HK-2 (cell line): Measurements from ENCODE around the gene TMEM138.
"Not testable (repeated sequence)": the region's sequence is repeated elsewhere in the genome, so short reads cannot be mapped to it uniquely, and the experiment has no call there.

ENCODE experiments used
- DNase-seq: peaks from one replicate; pipeline ENCODE4 v3.0.0-alpha.2; 2018; ENCODE audit not compliant: unreplicated experiment

TMEM138 gene

DNA sequence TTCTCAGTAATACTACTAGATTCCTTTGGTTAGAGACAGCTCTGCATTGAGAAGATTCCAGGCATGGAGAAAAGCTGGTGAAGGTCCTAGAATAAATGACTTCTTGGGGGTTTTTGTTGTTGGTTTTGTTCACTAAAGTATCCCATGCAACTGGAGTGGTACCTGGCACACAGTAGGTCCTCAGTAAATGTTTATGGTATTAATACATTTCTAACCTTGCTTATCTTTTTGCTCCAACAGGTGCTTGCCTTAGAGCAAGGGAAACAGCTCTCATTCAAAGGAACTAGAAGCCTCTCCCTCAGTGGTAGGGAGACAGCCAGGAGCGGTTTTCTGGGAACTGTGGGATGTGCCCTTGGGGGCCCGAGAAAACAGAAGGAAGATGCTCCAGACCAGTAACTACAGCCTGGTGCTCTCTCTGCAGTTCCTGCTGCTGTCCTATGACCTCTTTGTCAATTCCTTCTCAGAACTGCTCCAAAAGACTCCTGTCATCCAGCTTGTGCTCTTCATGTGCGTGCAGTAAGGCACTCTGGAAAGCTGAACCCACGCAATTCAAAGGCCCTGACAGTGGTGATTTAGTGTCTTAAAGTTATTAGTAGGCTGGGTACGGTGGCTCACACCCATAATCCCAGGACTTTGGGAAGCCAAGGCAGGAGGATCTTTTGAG lies 2.0 kb downstream of the TMEM138 start:
- DNase-seq: no peak

DNA sequence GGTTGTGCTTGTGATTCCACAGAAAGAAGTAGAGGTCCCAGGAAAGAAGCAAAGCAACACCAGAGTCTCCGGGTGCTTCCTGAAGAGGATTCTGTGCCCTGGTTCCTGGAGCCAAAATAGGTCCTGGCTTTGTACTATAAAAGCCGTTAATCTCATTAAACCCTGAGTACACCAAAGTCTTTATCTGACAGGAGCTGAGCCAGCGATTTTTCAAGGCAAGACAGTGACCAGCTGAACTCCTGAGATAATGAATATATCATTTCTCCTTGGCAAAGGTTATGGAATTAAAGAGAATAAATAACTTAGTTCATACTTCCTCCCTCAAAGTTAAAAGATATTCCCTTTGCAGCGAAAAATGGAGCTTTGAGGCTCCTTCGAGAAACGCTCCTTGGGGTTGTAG lies 5.2 kb downstream of the TMEM138 start:
- no peak for DNase-seq

DNA sequence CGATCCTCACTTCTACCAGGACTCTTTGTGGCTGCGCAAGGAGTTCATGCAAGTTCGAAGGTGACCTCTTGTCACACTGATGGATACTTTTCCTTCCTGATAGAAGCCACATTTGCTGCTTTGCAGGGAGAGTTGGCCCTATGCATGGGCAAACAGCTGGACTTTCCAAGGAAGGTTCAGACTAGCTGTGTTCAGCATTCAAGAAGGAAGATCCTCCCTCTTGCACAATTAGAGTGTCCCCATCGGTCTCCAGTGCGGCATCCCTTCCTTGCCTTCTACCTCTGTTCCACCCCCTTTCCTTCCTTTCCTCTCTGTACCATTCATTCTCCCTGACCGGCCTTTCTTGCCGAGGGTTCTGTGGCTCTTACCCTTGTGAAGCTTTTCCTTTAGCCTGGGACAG lies 6.5 kb downstream of the TMEM138 start:
- no peak for DNase-seq

DNA sequence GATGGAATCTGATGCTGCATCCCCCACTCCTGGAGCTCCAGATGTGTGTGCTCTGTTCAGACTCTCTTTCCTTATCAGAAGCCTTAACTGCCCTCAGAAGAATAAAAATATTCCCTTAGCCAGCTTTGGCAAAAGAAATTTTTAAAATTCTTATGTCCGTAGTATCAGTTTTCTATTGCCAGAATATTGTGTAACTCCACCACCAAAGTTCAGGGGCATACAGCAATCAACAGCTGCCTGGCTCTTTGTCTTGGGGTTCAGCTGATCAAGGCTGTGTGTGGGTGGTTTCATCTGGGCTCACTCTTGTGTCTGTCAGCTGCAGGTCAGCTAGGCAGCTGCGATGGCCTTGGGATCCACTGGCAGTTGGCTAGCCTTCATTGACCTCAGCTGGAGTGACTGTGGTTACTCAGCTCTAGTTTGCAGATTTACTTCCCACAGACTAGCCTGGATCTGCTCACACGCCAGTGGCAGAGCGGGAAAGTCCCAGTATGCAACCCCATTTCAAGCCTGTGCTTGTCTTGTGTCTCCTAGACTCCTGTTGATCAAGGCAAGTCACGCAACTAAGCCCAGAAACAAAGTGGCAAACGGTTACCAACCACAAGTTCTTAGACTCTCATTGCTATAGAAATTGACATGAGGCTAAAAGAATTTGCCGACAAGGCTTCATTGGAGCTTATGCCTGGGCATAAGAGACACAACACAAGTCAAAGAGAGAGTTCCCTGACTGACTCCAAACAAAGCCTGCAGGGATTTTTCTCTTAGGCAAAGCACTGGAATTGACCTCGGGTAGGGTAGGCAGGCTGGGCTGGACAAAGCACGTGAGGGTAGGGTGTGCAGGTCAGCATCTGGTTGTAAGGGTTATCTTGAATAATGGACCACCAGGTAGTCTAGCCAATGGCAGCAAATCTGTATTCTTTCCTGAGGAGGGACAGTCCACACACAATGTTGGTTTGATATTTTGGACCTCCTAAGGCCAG lies 7.5 kb downstream of the TMEM138 start:
- no peak for DNase-seq

DNA sequence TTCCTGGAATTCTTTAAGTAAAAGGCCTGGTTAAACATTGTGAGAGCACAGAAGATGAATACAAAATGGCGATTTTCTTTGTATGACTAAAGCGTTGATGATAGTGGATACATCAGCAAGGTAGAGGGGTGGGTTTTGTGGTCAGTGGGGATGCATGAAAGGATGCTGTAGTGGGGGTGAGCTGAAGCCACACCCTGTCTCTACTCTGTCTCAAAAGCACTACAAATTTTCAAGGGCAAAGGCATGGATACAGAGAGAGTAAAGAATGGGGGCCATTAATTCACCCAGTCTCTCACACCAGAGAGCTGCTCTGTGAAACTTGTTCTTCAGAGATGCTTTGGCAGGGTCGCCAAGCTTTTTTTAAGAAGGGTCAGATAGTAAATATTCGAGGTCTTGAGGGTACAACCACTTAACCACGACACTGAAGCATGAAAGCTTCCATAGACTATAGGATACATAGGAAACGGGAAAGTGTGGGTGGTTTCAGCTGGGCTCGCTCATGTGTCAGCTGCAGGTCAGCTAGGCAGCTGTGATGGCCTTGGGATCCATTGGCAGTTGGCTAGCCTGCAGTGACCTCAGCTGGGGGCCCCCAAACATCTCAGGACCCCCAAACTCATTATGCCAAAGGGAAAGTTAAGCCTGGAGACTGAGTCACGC lies 8.3 kb downstream of the TMEM138 start:
- no peak for DNase-seq

DNA sequence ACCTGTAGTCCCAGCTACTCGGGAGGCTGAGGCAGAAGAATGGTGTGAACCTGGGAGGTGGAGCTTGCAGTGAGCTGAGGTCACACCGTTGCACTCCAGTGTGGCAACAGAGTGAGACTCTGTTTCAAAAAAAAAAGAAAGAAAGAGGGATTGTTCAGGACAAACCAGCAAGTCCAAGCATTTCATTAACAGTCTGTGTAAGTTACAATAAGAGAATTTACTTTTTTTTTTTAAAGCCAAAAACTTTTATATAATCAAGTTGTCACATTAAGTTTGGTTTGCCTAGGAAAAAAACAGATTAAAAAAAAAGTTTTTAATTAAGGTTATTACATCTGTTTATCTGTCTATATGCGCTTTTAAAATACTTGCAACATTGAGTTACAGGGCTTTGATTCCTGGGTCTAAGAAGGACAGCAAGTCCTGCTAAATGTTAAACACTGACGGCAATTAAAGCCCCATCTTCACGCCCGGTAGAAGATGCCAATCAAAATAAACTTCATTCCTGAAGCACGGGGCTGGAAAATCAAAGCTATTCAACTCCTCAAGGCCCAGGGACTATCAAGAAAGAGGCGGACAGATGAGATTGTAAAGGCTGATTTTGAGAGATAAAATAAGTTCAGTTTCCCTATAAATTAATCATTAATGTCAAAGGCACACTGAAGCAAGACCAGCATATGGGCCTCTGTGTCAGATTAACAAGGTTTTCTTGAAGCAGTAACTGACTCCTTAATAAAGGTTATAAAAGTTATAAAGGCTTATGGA lies 10.7 kb downstream of the TMEM138 start:
- DNase-seq: no peak

DNA sequence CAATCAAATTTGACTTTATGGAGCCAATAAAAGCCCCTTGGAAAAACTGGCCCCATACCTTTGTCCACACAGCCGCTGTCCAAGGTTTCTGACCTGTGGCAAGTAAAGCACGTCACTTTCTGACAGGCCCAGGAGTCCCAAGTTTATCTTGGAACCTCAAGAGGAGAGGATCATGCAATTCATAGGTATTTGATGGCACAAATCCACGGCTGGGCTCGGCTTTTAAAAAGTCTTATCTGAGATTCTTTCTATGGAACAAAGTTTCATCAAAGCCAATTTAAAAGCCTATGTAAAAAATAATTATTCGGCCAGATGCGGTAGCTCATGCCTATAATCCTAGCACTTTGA lies 13.6 kb downstream of the TMEM138 start:
- DNase-seq: no peak

DNA sequence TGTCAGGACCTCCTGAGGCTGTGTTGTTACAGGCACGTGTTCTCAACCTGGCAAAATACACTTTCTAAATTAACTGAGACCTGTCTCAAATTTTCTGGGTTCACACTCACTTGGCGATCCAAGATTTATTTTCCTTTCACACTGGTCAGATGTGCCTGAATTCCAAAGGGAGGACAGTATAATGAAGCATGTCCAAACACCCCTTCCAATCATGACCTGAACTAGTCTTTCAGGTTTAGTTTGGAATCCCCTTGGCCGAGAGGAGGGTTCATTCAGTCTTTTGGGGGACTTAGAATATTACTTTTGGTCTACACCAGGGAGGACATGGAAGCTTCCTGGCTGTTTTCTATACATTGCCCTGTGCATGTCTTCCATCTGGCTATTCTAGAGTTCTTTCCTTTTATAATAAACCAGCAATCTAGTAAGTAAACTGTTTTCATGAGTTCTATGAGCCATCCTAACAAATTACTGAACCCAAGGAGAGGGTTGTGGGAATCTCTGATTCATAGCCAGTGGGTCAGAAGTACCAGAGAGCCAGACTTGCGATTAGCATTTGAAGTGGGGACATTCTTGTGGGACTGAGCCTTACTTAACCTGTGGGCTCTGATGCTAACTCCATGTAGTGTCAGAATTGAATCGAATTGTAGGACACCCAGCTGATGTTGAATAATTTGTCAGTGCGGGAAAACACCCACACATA lies 15.4 kb downstream of the TMEM138 start:
- no peak for DNase-seq

DNA sequence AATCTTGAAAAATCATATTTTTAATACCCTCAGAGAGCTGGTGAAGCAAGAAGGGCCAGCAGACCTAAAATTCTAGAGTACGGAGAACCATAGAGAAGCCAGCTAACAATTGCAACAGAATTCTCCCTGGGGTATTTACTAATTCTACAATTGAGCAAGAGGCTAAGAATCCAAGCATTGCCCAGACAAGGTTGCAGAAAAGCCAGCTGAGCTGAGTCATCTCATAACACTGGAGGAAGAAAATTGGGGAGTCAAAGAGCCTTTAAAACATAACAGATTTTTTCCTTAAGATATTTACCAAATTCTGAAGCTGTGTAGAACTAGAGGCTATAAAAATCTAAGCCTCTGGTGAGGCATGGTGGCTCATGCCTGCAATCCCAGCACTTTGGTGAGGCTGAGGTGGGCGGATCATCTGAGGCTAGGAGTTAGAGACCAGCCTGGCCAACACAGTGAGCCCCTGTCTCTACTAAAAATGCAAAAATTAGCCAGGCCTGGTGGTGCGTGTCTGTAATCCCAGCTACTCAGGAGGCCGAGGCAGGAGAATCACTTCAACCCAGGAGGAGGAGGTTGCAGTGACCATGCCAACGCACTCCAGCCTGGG lies 16.6 kb downstream of the TMEM138 start:
- DNase-seq: no peak

DNA sequence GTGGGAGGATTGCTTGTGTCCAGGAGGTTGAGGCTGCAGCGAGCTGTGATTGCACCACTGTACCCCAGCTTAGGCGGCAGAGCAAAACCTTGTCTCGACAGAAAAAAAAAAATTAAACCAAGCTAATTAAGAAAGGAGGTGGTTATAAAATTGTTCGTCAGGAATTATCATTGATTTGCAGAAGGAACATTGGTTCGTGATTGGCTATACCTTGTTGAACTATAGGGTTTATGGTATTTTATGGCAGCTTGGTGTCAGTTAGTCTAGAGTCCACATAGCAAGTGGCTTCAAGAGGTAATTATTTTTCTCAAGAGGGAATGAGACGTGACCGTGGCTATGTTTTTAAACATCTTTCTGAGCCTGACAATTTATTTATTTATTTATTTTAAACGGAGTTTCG lies 18.7 kb downstream of the TMEM138 start:
- DNase-seq: no peak

DNA sequence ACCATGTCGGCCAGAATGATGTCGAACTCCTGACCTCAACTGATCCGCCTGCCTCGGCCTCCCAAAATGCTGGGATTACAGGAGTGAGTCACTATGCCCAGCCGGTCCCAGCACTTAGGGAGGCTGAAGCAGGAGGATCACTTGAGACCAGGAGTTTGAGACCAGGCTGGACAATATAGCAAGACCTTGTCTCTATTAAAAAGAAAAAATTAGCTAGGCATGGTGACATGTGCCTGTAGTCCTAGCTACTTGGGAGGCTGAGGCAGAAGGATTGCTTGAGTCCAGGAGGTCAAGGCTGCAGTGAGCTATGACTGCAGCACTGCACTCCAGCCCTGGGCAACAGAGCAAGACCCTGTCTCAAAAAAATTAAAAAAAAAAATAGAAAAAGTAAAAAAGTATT lies 21.7 kb downstream of the TMEM138 start:
- not testable (repeated sequence) for DNase-seq

DNA sequence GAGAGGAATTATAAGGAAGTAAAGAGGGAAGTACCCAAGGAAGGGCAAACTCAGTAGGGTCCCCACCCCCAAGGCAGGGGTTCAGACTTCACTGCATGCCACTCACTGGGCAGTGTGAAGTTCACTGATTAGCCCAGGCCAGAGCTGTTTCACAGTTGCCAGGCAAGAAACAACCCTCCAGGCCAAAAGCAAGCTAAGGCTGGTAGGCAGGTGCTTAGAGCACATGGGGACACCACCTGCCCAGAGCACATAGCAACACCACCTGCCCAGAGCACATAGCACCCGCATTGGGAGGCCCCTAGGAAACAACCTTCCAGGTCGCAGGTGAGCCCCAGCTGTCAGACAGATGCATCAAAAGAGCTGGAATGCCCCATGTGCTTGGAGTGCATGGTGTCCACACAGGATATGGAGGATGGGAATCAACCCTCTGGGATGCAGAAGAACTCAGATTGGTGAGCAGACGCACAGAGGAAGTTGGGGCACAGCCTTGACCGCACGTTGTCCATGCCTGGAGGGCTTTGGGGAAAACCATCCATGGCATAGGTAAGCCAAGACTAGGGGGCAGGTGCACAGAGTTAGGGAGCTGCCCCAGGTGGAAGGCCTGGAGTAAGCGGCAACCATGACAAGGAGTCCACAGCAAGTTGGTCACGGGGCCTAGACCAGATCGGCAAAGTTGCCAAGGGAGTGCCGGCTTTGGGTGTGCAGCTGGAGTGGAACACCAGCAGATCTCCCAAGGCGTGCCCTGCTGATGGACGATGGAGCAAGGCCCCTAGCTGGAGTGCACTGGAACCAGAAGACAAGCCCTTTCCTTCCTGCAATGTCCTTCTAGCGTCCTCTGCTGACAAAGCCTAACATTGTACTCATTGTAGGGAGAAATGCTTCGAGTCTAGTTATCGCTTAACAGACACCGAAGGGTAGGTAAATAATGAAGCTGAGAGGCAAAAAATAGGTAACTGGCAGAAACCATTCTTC lies 22.4 kb downstream of the TMEM138 start:
- DNase-seq: no peak

DNA sequence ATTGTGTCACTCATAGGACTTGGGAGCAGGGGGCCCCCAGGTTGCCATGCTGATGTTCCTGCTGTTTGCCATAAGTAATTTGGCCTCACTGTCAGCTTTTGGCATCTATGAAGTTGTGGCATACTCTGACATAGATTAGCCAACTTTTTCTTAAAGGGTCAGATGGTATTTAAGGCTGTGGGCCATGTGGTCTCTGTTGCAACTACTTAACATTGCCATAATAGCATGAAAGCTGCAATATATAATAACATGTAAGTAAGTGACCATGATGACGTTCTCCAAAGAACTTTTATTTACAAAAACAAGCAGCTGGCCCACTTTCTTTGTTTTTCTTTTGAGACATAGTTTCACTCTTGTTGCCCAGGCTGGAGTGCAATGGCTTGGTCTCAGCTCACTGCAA lies 28.0 kb downstream of the TMEM138 start:
- DNase-seq: no peak

DNA sequence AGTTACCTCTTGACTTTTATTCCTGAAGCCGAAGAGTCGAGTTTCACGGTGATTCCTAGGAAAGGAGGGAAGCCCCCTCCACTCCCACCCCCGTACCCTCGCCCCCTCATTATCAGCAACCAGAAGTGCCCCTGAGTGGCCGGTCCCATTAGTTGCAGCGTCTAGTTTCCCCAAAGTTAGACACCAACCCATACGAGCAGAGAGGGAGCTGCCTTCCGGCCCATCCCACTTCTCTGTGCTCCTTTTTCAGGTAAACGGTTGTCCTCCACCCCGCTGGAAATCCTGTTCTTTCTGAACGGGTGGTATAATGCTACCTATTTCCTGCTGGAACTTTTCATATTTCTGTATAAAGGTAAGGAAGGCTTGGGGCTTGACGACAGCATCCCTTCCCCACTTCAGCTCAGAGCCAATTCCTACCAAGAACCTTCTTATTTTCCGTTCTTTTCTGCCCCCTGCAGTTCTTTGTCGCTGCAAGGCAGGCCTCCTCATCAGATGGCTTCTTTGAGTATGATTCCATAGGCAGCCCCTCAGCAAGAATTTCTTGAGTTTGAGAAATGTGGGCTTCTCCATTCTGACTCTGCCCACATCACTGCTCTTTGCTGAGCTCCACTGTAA lies 30.9 kb downstream of the TMEM138 start:
- no peak for DNase-seq

DNA sequence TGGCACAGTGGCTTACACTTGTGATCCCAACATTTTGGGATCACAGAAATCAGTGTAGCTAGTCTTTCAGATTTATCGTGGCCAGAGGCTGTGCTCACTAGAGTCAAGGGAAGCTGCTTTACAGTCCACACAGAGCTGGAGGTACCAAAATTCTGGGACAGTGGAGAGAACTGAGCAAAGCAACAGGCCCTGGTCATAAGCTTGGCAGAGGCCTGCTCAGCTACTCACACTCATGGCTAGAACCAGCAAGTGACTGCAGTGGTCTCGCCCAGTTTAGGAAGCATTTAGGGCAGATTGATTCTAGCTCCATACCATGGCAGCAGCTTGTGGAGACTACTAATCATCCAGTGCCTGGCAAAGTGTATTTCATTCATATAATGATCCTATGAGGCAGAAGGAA lies 39.0 kb downstream of the TMEM138 start:
- DNase-seq: no peak

DNA sequence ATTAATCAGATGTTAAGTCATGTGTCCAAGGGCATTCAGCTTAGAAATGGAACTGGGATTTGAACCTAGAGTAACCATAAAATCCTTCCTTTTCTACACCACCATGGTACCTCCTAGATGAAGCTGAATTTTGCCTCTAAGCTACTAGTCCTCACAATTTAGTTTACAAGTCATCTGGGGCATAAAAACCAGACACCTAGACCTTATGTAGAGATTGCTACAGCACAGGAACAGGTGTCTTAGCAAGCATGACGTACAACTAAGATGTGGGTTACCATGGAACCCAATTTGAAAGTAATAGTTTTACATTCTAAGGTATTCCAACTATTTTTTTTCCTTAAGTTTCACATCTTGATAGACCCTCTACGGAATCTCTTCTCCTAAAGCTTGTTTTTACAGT lies 39.4 kb downstream of the TMEM138 start:
- no peak for DNase-seq

DNA sequence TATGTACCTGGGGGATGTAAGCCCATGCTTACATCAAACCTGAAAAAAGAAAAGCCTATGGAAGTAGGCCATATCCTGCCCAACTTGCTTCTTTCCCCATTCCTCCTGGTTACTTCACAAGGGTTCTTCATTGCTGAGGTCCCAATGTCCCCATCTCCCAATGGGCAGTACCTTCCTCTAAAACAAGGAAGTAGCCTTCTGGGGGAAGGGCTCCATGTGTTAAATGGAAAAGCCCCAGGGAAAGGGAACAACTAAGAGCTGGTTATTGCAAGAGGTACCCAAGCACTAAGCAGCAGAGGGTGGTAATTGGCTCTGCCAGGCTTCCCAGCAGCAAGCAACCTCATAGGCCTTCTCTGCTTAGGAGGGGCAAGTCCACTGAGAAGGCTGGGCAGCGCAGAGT lies 41.5 kb downstream of the TMEM138 start:
- DNase-seq: no peak

DNA sequence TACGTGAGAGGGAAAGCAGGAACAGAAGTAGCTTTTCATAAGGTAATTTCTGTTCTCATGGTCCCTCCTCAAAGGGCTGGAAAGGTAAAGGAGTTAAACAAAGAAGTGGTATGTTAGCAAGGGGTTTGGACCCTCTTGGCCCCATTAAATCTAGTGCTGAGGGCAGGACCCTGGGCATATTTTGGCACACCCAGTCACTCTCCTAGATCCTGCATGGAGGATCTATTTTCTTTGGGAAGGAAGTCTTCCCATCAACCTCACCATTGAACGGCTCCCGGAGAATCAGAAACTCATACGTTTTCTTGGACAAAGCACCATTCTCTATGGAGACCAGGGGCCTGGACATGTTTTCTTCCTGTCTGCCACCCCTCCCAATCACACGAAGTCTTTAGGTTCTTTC lies 41.9 kb downstream of the TMEM138 start:
- no peak for DNase-seq

DNA sequence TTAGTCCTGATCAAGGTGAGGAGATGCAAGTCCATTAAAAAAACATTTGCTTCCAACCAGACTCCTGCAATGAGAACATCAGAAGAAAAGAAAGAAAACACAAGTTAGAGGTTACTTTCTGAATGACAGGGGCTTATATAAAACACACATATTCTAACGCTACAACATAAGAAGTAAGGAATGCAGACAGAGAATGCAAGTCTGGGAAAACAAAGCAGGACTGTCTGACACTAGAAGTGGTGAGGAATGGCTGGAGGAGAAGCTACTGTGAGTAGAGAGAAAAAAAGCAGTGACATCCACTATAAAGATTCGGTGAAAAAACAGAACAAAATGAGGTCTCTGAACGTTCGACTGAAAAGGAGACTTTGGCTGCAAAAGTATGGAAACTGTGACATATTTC lies 42.5 kb downstream of the TMEM138 start:
- no peak for DNase-seq
